Gastroesophageal sphincter (tissue), 4 donors: Measurements from ENCODE around the gene CCNY. TPM values are rescaled to one million over a fixed set of nuclear protein-coding genes. Genes with fewer than 3 reads are reported as not detected.

Source experiments
- ATAC-seq: fragments of 150-250 bp; one replicate; pipeline ENCODE4 v1.9.1; 2016; ENCODE audit warnings: mild to moderate bottlenecking, moderate library complexity
- H3K27ac ChIP-seq, 4 donors: fragments of 200-600 bp; sonication (generic) in 3 of 4; 1 replicate in 3 of 4; 2 replicates in 1 of 4; pipeline ENCODE4 v1.5.1; 2016 to 2019
- H3K27me3 ChIP-seq: fragments of 200-600 bp; sonication (generic); one replicate; pipeline ENCODE4 v1.5.1; 2019
- H3K36me3 ChIP-seq, 2 donors: fragments of 200-600 bp; sonication (generic); one replicate each; pipeline ENCODE4 v1.5.1; 2019; ENCODE audit warnings: control low read depth in 1 of 2
- H3K4me1 ChIP-seq, 3 donors: fragments of 200-600 bp; sonication (generic); 1 replicate in 2 of 3; 2 replicates in 1 of 3; pipeline ENCODE4 v1.5.1; 2016 to 2019; ENCODE audit warnings: control low read depth in 2 of 3
- H3K4me3 ChIP-seq, 2 donors: fragments of 200-600 bp; sonication (generic); one replicate each; pipeline ENCODE4 v1.5.1; 2019; ENCODE audit warnings: mild to moderate bottlenecking in 1 of 2, moderate library complexity in 1 of 2
- H3K9me3 ChIP-seq, 3 donors: fragments of 200-600 bp; sonication (generic); one replicate each; pipeline ENCODE4 v1.5.1; 2017 to 2019; ENCODE audit warnings: control low read depth in 2 of 3
- EP300 ChIP-seq: sonication (generic); formaldehyde crosslinking; IDR thresholded peaks from one replicate; pipeline ENCODE4 v1.6.1; 2017; ENCODE audit warnings: antibody characterized with exemption, mild to moderate bottlenecking
- POLR2A ChIP-seq, 2 donors: fragments of 450-650 bp; IDR thresholded peaks; one replicate each; pipeline ENCODE4 v1.6.1; 2017; ENCODE audit warnings: antibody characterized with exemption in 2 of 2, mild to moderate bottlenecking in 2 of 2, moderate library complexity in 1 of 2
- POLR2AphosphoS5 ChIP-seq: sonication (generic); formaldehyde crosslinking; IDR thresholded peaks from one replicate; pipeline ENCODE4 v1.6.1; 2017; ENCODE audit warnings: antibody characterized with exemption
- WGBS, 2 donors: methylation state at CpG; one replicate each; pipeline ENCODE4 v1.1.5; 2018; ENCODE audit warnings: low coverage in 1 of 2; 5-methylcytosine and 5-hydroxymethylcytosine counted together
- total RNA-seq, 4 donors: library from RNA; depleted of rRNA; stranded (reverse); fragments of >200 nt; gene quantifications; one replicate each; pipeline ENCODE4 v1.1.0, GENCODE V29; 2016
- TF ChIP-seq, protein P1 (sequence below), 4 experiments: fragments of 200-600 bp in 2 of 4; fragments of 450-650 bp in 2 of 4; sonication (generic) in 1 of 4; IDR thresholded peaks; one replicate each; pipeline ENCODE4 v1.5.1; 2017 to 2019; ENCODE audit warnings: antibody characterized with exemption in 4 of 4, mild to moderate bottlenecking in 2 of 4, moderate library complexity in 2 of 4

The CCNY gene
- total RNA-seq, 4 donors from 2014 or later: 35.5 to 106 (median 63.2) TPM

- 20 to 53% methylated on average over 2 to 5 of the region's 5 CpGs for WGBS, 2 donors
- ATAC-seq: no peak
Observed at GRCh38 chr10:35386594-35387174, 50.4 kb downstream of the CCNY start.

DNA sequence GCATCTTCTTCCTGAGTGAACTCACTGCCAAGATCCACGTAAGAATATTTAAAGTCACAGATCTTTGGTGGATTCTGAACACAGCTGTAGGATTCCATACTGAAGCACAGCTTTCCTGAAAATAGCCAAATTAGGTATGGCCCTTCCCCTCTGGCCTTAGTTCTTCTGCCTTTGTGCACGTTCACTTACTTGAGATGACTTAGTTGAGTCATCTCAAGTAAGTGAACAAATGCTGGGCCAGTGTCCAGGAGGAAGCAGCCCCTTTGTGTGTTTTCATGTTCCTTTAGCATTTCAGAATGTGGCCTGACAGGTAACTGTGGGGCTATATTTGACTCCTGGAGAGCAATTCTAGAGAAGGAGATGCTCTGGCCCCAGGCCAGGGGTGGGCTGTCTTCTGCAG, 51.5 kb downstream of the CCNY start:
- Histone ChIP-seq H3K27me3 (no peaks in the 10 kb centered on the region), H3K27ac (no peak overlapping the region), H3K36me3 (no peaks in the 10 kb centered on the region), H3K4me1 (peaks cover 0 to 35% (median 6%) of the 10 kb centered on the region in 3 donors), H3K9me3 (peaks cover 0 to 12% (median 0%) of the 10 kb centered on the region in 3 donors), H3K4me3 (no peak overlapping the region)
- no peak for ATAC-seq
- TF ChIP-seq POLR2AphosphoS5 (no peak), POLR2A (IDR thresholded peaks at IDR 0.05) (no peak), EP300 (no peak)
- TF ChIP-seq, protein P1, sequence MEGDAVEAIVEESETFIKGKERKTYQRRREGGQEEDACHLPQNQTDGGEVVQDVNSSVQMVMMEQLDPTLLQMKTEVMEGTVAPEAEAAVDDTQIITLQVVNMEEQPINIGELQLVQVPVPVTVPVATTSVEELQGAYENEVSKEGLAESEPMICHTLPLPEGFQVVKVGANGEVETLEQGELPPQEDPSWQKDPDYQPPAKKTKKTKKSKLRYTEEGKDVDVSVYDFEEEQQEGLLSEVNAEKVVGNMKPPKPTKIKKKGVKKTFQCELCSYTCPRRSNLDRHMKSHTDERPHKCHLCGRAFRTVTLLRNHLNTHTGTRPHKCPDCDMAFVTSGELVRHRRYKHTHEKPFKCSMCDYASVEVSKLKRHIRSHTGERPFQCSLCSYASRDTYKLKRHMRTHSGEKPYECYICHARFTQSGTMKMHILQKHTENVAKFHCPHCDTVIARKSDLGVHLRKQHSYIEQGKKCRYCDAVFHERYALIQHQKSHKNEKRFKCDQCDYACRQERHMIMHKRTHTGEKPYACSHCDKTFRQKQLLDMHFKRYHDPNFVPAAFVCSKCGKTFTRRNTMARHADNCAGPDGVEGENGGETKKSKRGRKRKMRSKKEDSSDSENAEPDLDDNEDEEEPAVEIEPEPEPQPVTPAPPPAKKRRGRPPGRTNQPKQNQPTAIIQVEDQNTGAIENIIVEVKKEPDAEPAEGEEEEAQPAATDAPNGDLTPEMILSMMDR (IDR thresholded peaks at IDR 0.05): no peak
- WGBS, 2 donors: 51 to 66% methylated on average over 2 of the region's 2 CpGs

More at GRCh38 chr10:35386594-35387174, 50.4 kb downstream of the CCNY start:
- H3K36me3 ChIP-seq: no peaks in the 10 kb centered on the region
- H3K27ac ChIP-seq: no peak overlapping the region
- TF ChIP-seq, protein P1 (IDR thresholded peaks at IDR 0.05): no peak
- no peak for TF ChIP-seq POLR2A (IDR thresholded peaks at IDR 0.05)
- peaks cover 0 to 39% (median 6%) of the 10 kb centered on the region in 3 donors for H3K4me1 ChIP-seq
- peaks cover 0 to 12% (median 0%) of the 10 kb centered on the region in 3 donors for H3K9me3 ChIP-seq
- H3K4me3 ChIP-seq: no peak overlapping the region
- no peaks in the 10 kb centered on the region for H3K27me3 ChIP-seq

GRCh38 chr10:35388197-35388596, 51.9 kb downstream of the CCNY start:
- Histone ChIP-seq H3K27ac (no peak overlapping the region), H3K4me3 (no peak overlapping the region), H3K9me3 (peaks cover 0 to 12% (median 0%) of the 10 kb centered on the region in 3 donors), H3K27me3 (no peaks in the 10 kb centered on the region), H3K4me1 (peaks cover 0 to 40% (median 6%) of the 10 kb centered on the region in 3 donors), H3K36me3 (no peaks in the 10 kb centered on the region)
- TF ChIP-seq, protein P1 (IDR thresholded peaks at IDR 0.05): no peak
- TF ChIP-seq EP300 (no peak), POLR2AphosphoS5 (no peak), POLR2A (IDR thresholded peaks at IDR 0.05) (no peak)
- ATAC-seq: no peak

GRCh38 chr10:35388682-35389081, 52.4 kb downstream of the CCNY start:
- no peak overlapping the region for H3K4me3 ChIP-seq
- TF ChIP-seq EP300 (no peak), POLR2A (IDR thresholded peaks at IDR 0.05) (no peak), POLR2AphosphoS5 (no peak)
- TF ChIP-seq, protein P1 (IDR thresholded peaks at IDR 0.05): no peak
- H3K27ac ChIP-seq: no peak overlapping the region
- H3K9me3 ChIP-seq: peaks cover 0 to 12% (median 0%) of the 10 kb centered on the region in 3 donors
- peaks cover 0 to 44% (median 6%) of the 10 kb centered on the region in 3 donors for H3K4me1 ChIP-seq
- WGBS, 2 donors: 89 to 100% methylated on average over 1 of the region's 1 CpG
- no peak for ATAC-seq
- H3K36me3 ChIP-seq: no peaks in the 10 kb centered on the region
- H3K27me3 ChIP-seq: no peaks in the 10 kb centered on the region

GRCh38 chr10:35390161-35390840, 54.0 kb downstream of the CCNY start:
- peaks cover 0 to 12% (median 0%) of the 10 kb centered on the region in 3 donors for H3K9me3 ChIP-seq
- H3K4me3 ChIP-seq: no peak overlapping the region
- TF ChIP-seq, protein P1 (IDR thresholded peaks at IDR 0.05): no peak
- no peak for TF ChIP-seq POLR2A (IDR thresholded peaks at IDR 0.05)
- TF ChIP-seq POLR2AphosphoS5: no peak
- no peak for TF ChIP-seq EP300
- WGBS, 2 donors: 8 to 67% methylated on average over 1 to 2 of the region's 2 CpGs
- ATAC-seq: no peak
- no peaks in the 10 kb centered on the region for H3K36me3 ChIP-seq
- no peaks in the 10 kb centered on the region for H3K27me3 ChIP-seq
- no peak overlapping the region for H3K27ac ChIP-seq
- H3K4me1 ChIP-seq: peaks cover 0 to 61% (median 6%) of the 10 kb centered on the region in 3 donors
